GM18951 (cell line): ENCODE data around the gene SUGCT.

Experiments used
- POLR2A ChIP-seq: IDR thresholded peaks from 4 replicates; pipeline ENCODE4 v1.6.1; 2011; ENCODE audit warnings: mild to moderate bottlenecking; ENCODE audit not compliant: insufficient read length, insufficient read depth; ENCODE audit errors: extremely low read depth
- in situ Hi-C: fragments of 300-500 bp; cut with MboI; formaldehyde crosslinking; loops from one replicate; pipeline ENCODE4 v1.12.0; 2022; ENCODE audit warnings: low sequenced_read_pairs, mixed read lengths, inconsistent platforms; ENCODE audit not compliant: unreplicated experiment

Gene SUGCT

GRCh38 chr7:40418448-40418847 lies 283.6 kb downstream of the SUGCT start:
- TF ChIP-seq POLR2A = no peak

GRCh38 chr7:40418983-40419382 lies 284.2 kb downstream of the SUGCT start:
- TF ChIP-seq POLR2A = no peak
- in situ Hi-C loops = no loop called here

More at GRCh38 chr7:40418448-40418847, 283.6 kb downstream of the SUGCT start:
- in situ Hi-C loops = no loop called here

- TF ChIP-seq POLR2A = no peak
- in situ Hi-C loops = no loop called here
Measured at GRCh38 chr7:40419806-40420205, 285.0 kb downstream of the SUGCT start.

GRCh38 chr7:40421433-40421832 lies 286.6 kb downstream of the SUGCT start:
- TF ChIP-seq POLR2A = no peak
- in situ Hi-C loops = no loop called here

- TF ChIP-seq POLR2A = no peak
Measured at GRCh38 chr7:40425696-40426095, 290.9 kb downstream of the SUGCT start.

GRCh38 chr7:40428421-40428820 lies 293.6 kb downstream of the SUGCT start:
- no peak for TF ChIP-seq POLR2A
- in situ Hi-C loops = no loop called here

More at GRCh38 chr7:40425696-40426095, 290.9 kb downstream of the SUGCT start:
- in situ Hi-C loops = no loop called here

- no peak for TF ChIP-seq POLR2A
- in situ Hi-C loops = no loop called here
Measured at GRCh38 chr7:40429826-40430225, 295.0 kb downstream of the SUGCT start.

- in situ Hi-C loops = no loop called here
- TF ChIP-seq POLR2A = no peak
Measured at GRCh38 chr7:40432046-40432445, 297.2 kb downstream of the SUGCT start.

- TF ChIP-seq POLR2A = no peak
- in situ Hi-C loops = no loop called here
Measured at GRCh38 chr7:40436710-40437109, 301.9 kb downstream of the SUGCT start.

- in situ Hi-C loops = no loop called here
- no peak for TF ChIP-seq POLR2A
Measured at GRCh38 chr7:40437498-40437897, 302.7 kb downstream of the SUGCT start.

- TF ChIP-seq POLR2A = no peak
- in situ Hi-C loops = no loop called here
Measured at GRCh38 chr7:40437936-40438634, 303.3 kb downstream of the SUGCT start.

GRCh38 chr7:40439686-40440085 lies 304.9 kb downstream of the SUGCT start:
- in situ Hi-C loops = no loop called here
- no peak for TF ChIP-seq POLR2A

GRCh38 chr7:40447345-40447744 lies 312.5 kb downstream of the SUGCT start:
- in situ Hi-C loops = no loop called here
- no peak for TF ChIP-seq POLR2A

- in situ Hi-C loops = no loop called here
- TF ChIP-seq POLR2A = no peak
Measured at GRCh38 chr7:40455485-40455884, 320.7 kb downstream of the SUGCT start.
